Endothelial cell of umbilical vein (primary cell): Measurements from ENCODE around the gene RARA. TPM values are rescaled to one million over a fixed set of nuclear protein-coding genes. Genes with fewer than 3 reads are reported as not detected.

Experiments
- BruUV-seq: library from RNA; stranded (reverse); fragments of 400-500 nt; replicated peaks from 2 replicates; lab custom pipeline; 2021; lab: Mats Ljungman, UMichigan
- CTCF ChIA-PET: fragments of 300-600, 350-600 bp; sonication (Branson Sonifier 250); formaldehyde crosslinking; loops from one replicate; lab custom pipeline; 2021; ENCODE audit warnings: antibody characterized with exemption, inconsistent platforms; lab: Charles Lee
- POLR2A ChIA-PET: fragments of 300-600, 350-600 bp; sonication (Branson Sonifier 250); formaldehyde crosslinking; loops from one replicate; lab custom pipeline; 2021; ENCODE audit warnings: antibody characterized with exemption, inconsistent platforms; lab: Charles Lee
- DNase-seq: peaks from one replicate; pipeline ENCODE4 v3.0.0-alpha.2; 2011; ENCODE audit warnings: low read depth, low spot score
- FAIRE-seq: peaks from 2 replicates; lab custom pipeline; 2011; peaks lifted over from hg19 to GRCh38; lab: Jason Lieb, UNC
- H2AFZ ChIP-seq: 2 replicates; pipeline ENCODE4 v1.6.0; 2012; ENCODE audit warnings: low read depth, low read length, control low read depth, inconsistent platforms
- H3K27ac ChIP-seq: 2 replicates; pipeline ENCODE4 v1.5.1; 2011; ENCODE audit warnings: low read depth, mild to moderate bottlenecking, control low read depth, low read length, moderate library complexity; ENCODE audit not compliant: insufficient read depth
- H3K27me3 ChIP-seq, 2 experiments: 2 replicates each; pipeline versions ENCODE4 v1.6.0 to v1.6.1; 2011; ENCODE audit warnings: low read length in 2 of 2, mixed read lengths in 1 of 2; ENCODE audit not compliant: control insufficient read depth in 2 of 2, insufficient read depth in 2 of 2
- H3K36me3 ChIP-seq, 2 experiments: 2 replicates in 1 of 2; 3 replicates in 1 of 2; pipeline ENCODE4 v1.5.1; 2011; ENCODE audit warnings: low read length in 2 of 2, mild to moderate bottlenecking in 1 of 2, moderate library complexity in 1 of 2; ENCODE audit not compliant: control insufficient read depth in 2 of 2, insufficient read depth in 2 of 2; ENCODE audit errors: extremely low read depth in 1 of 2
- H3K4me1 ChIP-seq: 3 replicates; pipeline ENCODE4 v1.5.1; 2011; ENCODE audit warnings: mild to moderate bottlenecking, low read length; ENCODE audit not compliant: control insufficient read depth, insufficient read depth; ENCODE audit errors: extremely low read depth
- H3K4me2 ChIP-seq: 2 replicates; pipeline ENCODE4 v1.6.1; 2011; ENCODE audit warnings: low read length, control low read depth, mixed read lengths; ENCODE audit not compliant: insufficient read depth
- H3K4me3 ChIP-seq, 3 experiments: fragments of 200-600 bp in 1 of 3; sonication (generic), shearing (Covaris generic) in 1 of 3; replicated peaks in 1 of 3; 2 replicates each; pipeline ENCODE4 v1.5.1; 2011 to 2016; ENCODE audit warnings: control low read depth in 3 of 3, low read length in 3 of 3, mild to moderate bottlenecking in 2 of 3, inconsistent platforms in 1 of 3, low read depth in 1 of 3, moderate library complexity in 1 of 3; ENCODE audit not compliant: insufficient read depth in 1 of 3
- H3K79me2 ChIP-seq: 2 replicates; pipeline ENCODE4 v1.6.0; 2012; ENCODE audit warnings: low read length, inconsistent platforms; ENCODE audit not compliant: control insufficient read depth, insufficient read depth
- H3K9ac ChIP-seq: replicated peaks from 2 replicates; pipeline ENCODE3; 2011; ENCODE audit warnings: low read length, control low read depth; ENCODE audit not compliant: insufficient read depth; ENCODE audit errors: extremely low read depth
- H3K9me1 ChIP-seq: replicated peaks from 3 replicates; pipeline ENCODE4 v1.6.0; 2011; ENCODE audit warnings: mild to moderate bottlenecking, low read length; ENCODE audit not compliant: control insufficient read depth, insufficient read depth; ENCODE audit errors: extremely low read depth
- H3K9me3 ChIP-seq: replicated peaks from 2 replicates; pipeline ENCODE4 v1.5.1; 2012; ENCODE audit warnings: low read length, inconsistent platforms; ENCODE audit not compliant: control insufficient read depth, insufficient read depth
- H4K20me1 ChIP-seq: replicated peaks from 2 replicates; pipeline ENCODE3; 2011; ENCODE audit warnings: mild to moderate bottlenecking, low read length; ENCODE audit not compliant: control insufficient read depth, insufficient read depth; ENCODE audit errors: extremely low read depth
- CTCF ChIP-seq, 2 donors: IDR thresholded peaks; 1 replicate in 1 of 2; 2 replicates in 1 of 2; pipeline ENCODE4 v1.5.1; 2011; ENCODE audit warnings: low read length in 2 of 2, mild to moderate bottlenecking in 2 of 2, moderate library complexity in 2 of 2, control low read depth in 1 of 2, inconsistent platforms in 1 of 2, low read depth in 1 of 2; ENCODE audit not compliant: insufficient read depth in 1 of 2; ENCODE audit errors: extremely low read depth in 1 of 2
- EZH2 ChIP-seq: IDR thresholded peaks from 2 replicates; pipeline ENCODE4 v1.6.1; 2012; ENCODE audit warnings: borderline replicate concordance, low read depth, mild to moderate bottlenecking, moderate library complexity, low read length, inconsistent platforms; ENCODE audit not compliant: severe bottlenecking
- FOS ChIP-seq: IDR thresholded peaks from 2 replicates; pipeline ENCODE4 v1.6.1; 2011; ENCODE audit warnings: mild to moderate bottlenecking, low read length, moderate library complexity, borderline replicate concordance; ENCODE audit not compliant: insufficient read depth
- GATA2 ChIP-seq: IDR thresholded peaks from 2 replicates; pipeline ENCODE4 v1.7.0; 2011; ENCODE audit warnings: low read depth, mild to moderate bottlenecking, moderate library complexity, mixed read lengths, low read length; ENCODE audit not compliant: insufficient read length, insufficient read depth
- JUN ChIP-seq: IDR thresholded peaks from 2 replicates; pipeline ENCODE4 v1.6.1; 2011; ENCODE audit warnings: borderline replicate concordance, low read depth; ENCODE audit not compliant: insufficient read length, insufficient read depth
- MAX ChIP-seq: IDR thresholded peaks from 2 replicates; pipeline ENCODE4 v1.6.1; 2011; ENCODE audit not compliant: insufficient read depth, insufficient read length
- MYC ChIP-seq: IDR thresholded peaks from one replicate; pipeline ENCODE4 v1.6.1; 2011; ENCODE audit warnings: mild to moderate bottlenecking, low read depth, low read length
- POLR2A ChIP-seq: IDR thresholded peaks from 2 replicates; pipeline ENCODE4 v1.6.1; 2012; ENCODE audit warnings: low read depth, mild to moderate bottlenecking, control low read depth, low read length
- POLR2AphosphoS5 ChIP-seq: IDR thresholded peaks from 2 replicates; pipeline ENCODE4 v1.6.1; 2012; ENCODE audit warnings: low read depth, mild to moderate bottlenecking, control low read depth, low read length, moderate library complexity; ENCODE audit not compliant: insufficient read depth
- dilution Hi-C: fragments of 300-500 bp; cut with MboI; formaldehyde crosslinking; loops from one replicate; pipeline ENCODE4 v1.15.0; 2019; ENCODE audit warnings: low sequenced_read_pairs; ENCODE audit not compliant: extremely low pct_ligation_motif_present
- intact Hi-C: fragments of 100-400 bp; cut with micrococcal nuclease; formaldehyde crosslinking; loops from one replicate; pipeline ENCODE4 v1.10.0; 2022
- polyA plus RNA-seq, 4 experiments: library from polyadenylated mRNA; depleted of rRNA in 3 of 4; stranded (reverse) in 3 of 4; unstranded in 1 of 4; fragments of >200 nt; gene quantifications; 2 replicates each; pipeline versions ENCODE4 v1.2.1 to v1.2.3, GENCODE V29; 2011 to 2012; ENCODE audit warnings: missing spikeins in 1 of 4
- total RNA-seq: library from RNA; stranded (reverse); gene quantifications from 2 replicates; pipeline ENCODE4 v1.2.3, GENCODE V29; 2021

Gene RARA
- total and polyA plus RNA-seq, 2 donors (not counting 3 experiments of a cell fraction or from before 2014, with no cell fraction given) = 11.9 to 37.8 TPM

- H2AFZ ChIP-seq = peak within 1 kb of the TSS; percentile 68
- no peaks in the 10 kb centered on the region for H3K9me1 ChIP-seq
- FAIRE-seq = peak; percentile 99
- peak; percentile 25 for TF ChIP-seq MAX
- TF ChIP-seq POLR2AphosphoS5 = peak; percentile 79
- no peak for TF ChIP-seq JUN
- TF ChIP-seq MYC = no peak
- TF ChIP-seq CTCF (IDR thresholded peaks at IDR 0.05; ENCODE audit: extremely low read depth in 1 of 2, insufficient read depth in 1 of 2, low read depth in 1 of 2, low read length in 2 of 2) = no peak
- TF ChIP-seq POLR2A = peak; percentile 68
- TF ChIP-seq EZH2 = no peak
- no peak for TF ChIP-seq FOS
- no peak for TF ChIP-seq GATA2
- no TSS peak for BruUV-seq
- peak within 1 kb of the TSS; percentile 74 for H3K4me2 ChIP-seq
- peaks cover 35% of the 10 kb centered on the region for H3K4me1 ChIP-seq
- no peaks in the 10 kb centered on the region for H4K20me1 ChIP-seq
- H3K9me3 ChIP-seq = no peaks in the 10 kb centered on the region
- H3K4me3 ChIP-seq = peak within 1 kb of the TSS; percentile 43 to 72 (median 65)
- peaks cover 19% of the 10 kb centered on the region for H3K79me2 ChIP-seq
- H3K36me3 ChIP-seq = peaks cover 0 to 5% of the 10 kb centered on the region in 2 experiments
- intact Hi-C loops (loop anchor here (1.0 to 10.0 kb wide), 3 partner anchors 68 to 273 kb away; partner anchors contain the start of genes CSF3 and WIPF2), dilution Hi-C loops (no loop called here)
- POLR2A ChIA-PET = interaction anchor here (0.6 to 1.1 kb wide), 2 partner anchors 69 to 1602 kb away, joined by 3 read pairs; partner anchors contain the start of gene WIPF2
- CTCF ChIA-PET = interaction anchor here (0.9 to 7.7 kb wide), 4 partner anchors 67 to 245 kb away, joined by 3 to 128 read pairs (median 14); no protein-coding TSS in a partner anchor
- DNase-seq = peak; percentile 99
- H3K9ac ChIP-seq = peak within 1 kb of the TSS; percentile 85
- H3K27ac ChIP-seq = peak within 1 kb of the TSS; percentile 50
- no peaks in the 10 kb centered on the region for H3K27me3 ChIP-seq
Observed at GRCh38 chr17:40287494-40288369, 21.2 kb upstream of the RARA start, which contains the start of gene CDC6. TSS of gene CDC6 (plus strand) at chr17:40287879. CDS start at chr17:40289421, 1,542 bp downstream.
